Stimulated activated CD8-positive, alpha-beta memory T cell treated with anti-CD3 and anti-CD28 coated beads, Interleukin-2, amount 100 ng/mL, for 1 hour (primary cell): ENCODE measurements around the gene ARID1A.
A peak's percentile ranks its signal among the peaks of the same experiment; 100 is the strongest.
"Not testable (repeated sequence)": the region's sequence is repeated elsewhere in the genome, so short reads cannot be mapped to it uniquely, and the experiment has no call there.

ENCODE experiments used
- DNase-seq, 2 donors: peaks; one replicate each; pipeline ENCODE4 v3.0.0-alpha.2; 2020; ENCODE audit warnings: low read depth in 2 of 2

Gene ARID1A

GRCh38 chr1:26788515-26788785 lies 92.6 kb downstream of the ARID1A start:
- DNase-seq: no peak

- DNase-seq: peak; percentile 64 to 81
Observed at GRCh38 chr1:26788836-26789611, 93.2 kb downstream of the ARID1A start.

GRCh38 chr1:26789612-26789865 lies 93.7 kb downstream of the ARID1A start:
- no peak for DNase-seq

DNA sequence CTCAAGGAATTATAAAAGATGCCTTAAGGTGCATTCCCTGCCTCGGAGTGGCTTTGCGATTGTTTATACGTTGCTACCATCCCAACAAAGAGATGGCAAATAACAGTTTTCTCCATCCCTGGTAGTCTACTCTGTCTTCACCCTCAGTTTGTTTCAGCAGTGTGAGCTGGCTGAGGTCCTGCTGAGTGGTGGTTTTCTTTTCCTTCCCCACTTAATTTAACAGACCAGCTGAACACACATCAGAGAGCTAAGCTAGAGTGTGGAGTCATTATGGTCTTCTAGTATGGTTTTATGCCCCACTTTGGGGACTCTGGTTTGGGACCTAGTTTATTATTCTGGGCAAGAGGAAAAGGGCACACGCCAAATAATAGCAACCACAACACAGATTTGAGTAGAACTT lies 94.1 kb downstream of the ARID1A start:
- DNase-seq: no peak

DNA sequence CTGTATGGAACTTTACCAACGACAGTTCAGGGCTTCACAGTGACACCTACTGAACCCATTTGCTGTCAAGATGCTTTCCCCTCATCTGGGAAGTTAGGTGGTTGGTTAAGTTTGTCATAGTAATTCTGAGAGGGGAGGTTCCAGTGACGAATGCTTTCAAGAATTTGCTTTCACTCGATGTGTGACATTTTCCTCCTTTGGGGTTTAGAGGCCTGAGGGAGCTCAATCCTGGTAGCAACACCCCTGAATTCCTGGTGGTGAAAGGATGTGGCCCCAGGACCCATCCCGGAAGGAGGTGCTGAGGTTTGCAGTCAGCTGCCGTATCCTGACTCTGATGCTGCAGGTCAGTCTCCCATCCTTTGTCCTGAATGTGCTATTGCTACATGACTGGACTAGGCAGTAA lies 94.7 kb downstream of the ARID1A start:
- DNase-seq: no peak

DNA sequence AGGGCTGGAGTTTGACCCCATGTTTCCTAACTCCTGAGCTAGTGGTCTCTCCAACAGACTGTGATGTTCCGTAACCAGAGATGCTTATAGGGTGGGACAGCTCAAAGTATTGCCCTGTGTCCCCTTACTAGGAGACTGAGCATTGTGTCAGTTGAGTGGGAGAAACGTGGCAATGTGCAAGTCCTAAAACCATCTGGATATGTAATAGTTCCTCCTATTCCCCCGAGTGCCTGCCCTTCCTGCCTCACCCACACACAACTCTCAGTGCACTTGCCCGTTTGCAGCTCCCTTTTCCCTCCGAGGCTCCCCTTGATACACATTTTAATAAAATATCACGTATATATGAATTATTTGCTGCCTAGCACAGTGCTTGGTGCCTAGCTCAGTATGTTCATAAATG lies 95.3 kb downstream of the ARID1A start:
- DNase-seq: no peak

GRCh38 chr1:26791626-26792025 lies 95.8 kb downstream of the ARID1A start:
- DNase-seq: no peak

GRCh38 chr1:26792924-26793323 lies 97.1 kb downstream of the ARID1A start:
- no peak for DNase-seq

DNA sequence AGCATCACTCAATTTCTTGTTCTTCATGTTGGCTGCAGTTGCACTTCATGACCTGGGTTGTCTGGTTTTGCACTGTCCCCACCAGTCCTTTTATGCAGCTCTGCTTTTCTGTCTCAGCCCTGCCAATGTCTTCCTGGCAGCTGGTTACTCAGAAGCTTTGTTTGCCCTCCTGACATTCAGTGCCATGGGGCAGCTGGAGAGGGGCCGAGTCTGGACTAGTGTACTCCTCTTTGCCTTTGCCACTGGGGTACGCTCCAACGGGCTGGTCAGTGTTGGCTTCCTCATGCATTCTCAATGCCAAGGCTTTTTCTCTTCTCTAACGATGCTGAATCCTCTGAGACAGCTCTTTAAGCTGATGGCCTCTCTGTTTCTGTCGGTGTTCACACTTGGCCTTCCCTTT lies 98.6 kb downstream of the ARID1A start:
- DNase-seq: no peak

DNA sequence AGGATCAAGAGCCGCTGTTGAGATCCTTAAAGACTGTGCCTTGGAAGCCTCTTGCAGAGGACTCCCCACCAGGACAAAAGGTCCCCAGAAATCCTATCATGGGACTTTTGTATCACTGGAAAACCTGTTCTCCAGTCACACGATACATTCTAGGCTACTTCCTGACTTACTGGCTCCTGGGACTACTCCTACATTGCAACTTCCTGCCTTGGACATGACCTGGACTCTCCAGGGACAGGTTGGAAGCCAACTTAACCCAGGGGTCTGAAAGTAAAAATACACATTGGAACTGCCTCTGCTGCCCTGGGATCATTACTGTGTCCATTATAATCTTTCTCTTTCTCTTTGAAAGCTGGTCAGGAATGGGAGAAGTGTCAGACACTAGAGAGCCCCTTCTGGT lies 101.8 kb downstream of the ARID1A start:
- no peak for DNase-seq

GRCh38 chr1:26799479-26800142 lies 103.8 kb downstream of the ARID1A start:
- no peak for DNase-seq

DNA sequence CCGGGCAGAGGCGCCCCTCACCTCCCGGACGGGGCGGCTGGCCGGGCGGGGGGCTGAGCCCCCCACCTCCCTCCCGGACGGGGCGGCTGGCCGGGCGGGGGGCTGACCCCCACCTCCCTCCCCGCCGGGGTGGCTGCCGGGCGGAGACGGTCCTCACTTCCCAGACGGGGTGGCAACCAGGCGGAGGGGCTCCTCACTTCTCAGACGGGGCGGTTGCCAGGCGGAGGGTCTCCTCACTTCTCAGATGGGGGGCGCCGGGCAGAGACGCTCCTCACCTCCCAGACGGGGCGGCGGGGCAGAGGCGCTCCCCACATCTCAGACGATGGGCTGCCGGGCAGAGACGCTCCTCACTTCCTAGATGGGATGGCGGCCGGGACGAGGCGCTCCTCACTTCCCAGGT lies 108.1 kb downstream of the ARID1A start:
- not testable (repeated sequence) for DNase-seq

GRCh38 chr1:26810105-26810504 lies 114.3 kb downstream of the ARID1A start:
- DNase-seq: peak in 1 of 2 donors; percentile 57

DNA sequence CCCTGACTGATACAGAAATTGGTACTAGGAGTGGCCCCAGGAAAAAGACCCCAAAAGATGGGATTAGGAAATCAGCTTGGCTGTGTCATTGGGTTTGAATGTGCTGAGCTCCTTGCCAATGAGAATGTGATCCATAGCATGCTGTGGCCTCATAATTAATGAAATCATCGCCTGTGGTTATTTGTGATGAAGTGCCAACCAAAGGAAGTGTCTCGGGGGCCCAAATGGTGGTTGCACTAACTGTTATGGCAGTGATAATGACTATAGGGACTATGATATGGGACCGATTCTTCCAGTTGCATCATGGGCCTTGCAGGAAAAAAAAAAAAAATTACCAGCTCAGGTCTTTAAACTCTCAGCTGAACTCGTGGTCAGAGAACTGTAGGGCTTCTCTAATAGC lies 115.2 kb downstream of the ARID1A start:
- DNase-seq: no peak

GRCh38 chr1:26811708-26812107 lies 115.9 kb downstream of the ARID1A start:
- DNase-seq: no peak

DNA sequence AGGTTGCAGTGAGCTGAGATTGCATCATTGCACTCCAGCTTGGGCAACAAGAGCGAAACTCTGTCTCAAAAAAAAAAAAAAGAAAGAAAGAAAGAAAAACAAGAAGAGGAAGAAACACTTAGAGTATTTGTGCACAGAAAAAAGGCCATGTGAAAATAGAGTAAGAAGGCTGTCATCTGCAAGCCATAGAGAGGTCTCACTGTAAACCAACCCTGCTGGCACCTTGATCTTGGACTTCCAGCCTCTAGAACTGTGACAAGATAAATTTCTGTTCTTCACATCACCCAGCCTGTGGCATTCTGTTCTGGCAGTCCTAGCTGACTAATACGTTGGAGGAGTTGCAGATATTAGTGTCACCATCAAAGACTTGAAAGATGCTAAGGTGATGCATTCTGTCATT lies 118.6 kb downstream of the ARID1A start:
- DNase-seq: no peak

DNA sequence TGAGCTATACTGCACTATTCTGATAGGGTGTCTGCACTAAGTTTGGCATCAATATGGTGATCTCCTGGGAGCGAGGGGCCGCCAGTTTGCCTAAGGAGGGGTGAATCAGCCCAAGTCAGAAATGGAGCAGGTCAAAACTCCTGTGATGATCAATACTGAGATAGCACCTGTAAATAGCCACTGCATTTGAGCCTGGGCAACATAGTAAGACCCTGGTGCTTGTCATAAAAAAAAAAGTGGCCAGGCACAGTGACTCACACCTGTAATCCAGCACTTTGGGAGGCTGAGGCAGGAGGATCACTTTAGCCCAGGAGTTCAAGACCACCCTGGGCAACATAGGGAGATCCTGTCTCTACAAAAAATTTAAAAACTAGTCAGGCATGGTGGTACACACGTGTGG lies 119.1 kb downstream of the ARID1A start:
- DNase-seq: no peak

GRCh38 chr1:26820784-26821269 lies 125.0 kb downstream of the ARID1A start:
- DNase-seq: no peak

DNA sequence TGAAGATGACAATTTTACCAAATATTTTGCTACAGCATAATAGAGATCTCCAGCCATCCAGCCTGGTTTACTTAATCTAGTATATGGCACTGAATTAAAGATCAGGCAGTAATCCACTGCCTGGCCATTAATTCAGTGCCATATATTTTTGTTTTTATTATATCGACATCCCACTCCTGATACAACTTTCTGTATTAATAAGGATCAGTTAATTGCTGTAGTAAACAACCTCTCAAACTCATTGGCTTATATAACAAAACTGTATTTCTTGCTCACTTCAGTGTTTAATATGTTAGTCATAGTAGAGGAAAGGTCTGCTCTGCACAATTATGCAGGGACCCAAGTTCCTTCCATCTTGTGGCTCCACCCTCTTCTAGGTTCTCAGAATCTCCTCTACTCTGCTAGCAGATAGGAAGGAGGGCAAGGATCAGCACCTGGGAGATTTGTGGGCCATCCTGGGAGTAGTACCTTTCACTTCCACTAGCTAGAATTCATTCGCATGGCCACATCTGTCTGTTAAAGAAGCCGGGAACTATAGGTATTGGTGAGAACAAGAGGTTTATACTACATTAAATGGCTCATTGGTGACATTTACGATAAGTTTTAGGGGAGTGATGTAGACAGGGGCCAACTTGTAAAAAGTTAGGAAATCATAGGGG lies 127.1 kb downstream of the ARID1A start:
- no peak for DNase-seq

- DNase-seq: no peak
Observed at GRCh38 chr1:26824731-26825130, 128.9 kb downstream of the ARID1A start.

- peak; percentile 42 to 48 for DNase-seq
Observed at GRCh38 chr1:26826261-26827105, 130.7 kb downstream of the ARID1A start, which contains the start of gene ZDHHC18. TSS of gene ZDHHC18 (plus strand) at chr1:26826688. CDS start at chr1:26826805, 117 bp downstream.

DNA sequence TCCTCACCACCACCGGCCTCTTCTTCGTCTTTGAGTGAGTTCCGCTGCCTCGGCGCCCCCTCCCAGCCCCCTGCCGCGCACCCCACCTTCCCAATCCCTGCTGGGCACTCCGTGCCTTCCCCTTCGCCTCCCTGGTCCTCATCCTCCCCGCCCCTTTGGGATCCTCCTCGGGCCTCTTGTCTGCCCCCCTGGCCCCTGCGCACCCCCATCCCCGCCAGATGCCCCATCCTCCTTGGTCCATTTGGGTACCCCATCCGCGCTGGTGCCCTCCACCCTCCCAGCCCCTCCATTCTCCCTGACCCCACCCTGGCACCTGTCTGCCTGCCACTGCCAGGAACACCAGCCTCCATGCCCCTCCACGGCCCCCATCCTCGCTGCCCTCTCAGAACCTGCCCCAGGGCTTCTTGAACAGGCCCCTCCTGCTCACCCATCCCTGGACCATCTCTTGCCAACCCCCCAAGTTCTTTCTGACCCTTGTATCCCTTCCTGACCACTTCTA lies 131.3 kb downstream of the ARID1A start:
- no peak for DNase-seq
